Tibial artery (tissue), 4 donors: ENCODE data around the gene ZBTB40.

Experiments used
- DNase-seq, 2 donors: peaks; one replicate each; pipeline ENCODE4 v3.0.0-alpha.2; 2019
- H3K27ac ChIP-seq, 2 donors: fragments of 200-600 bp; sonication (generic) in 1 of 2; 1 replicate in 1 of 2; 2 replicates in 1 of 2; pipeline ENCODE4 v1.5.1; 2018 to 2019; ENCODE audit warnings: mild to moderate bottlenecking in 1 of 2
- H3K27me3 ChIP-seq, 2 donors: fragments of 200-600 bp; sonication (generic) in 1 of 2; one replicate each; pipeline versions ENCODE4 v1.5.1 to v1.6.0; 2016 to 2019
- H3K36me3 ChIP-seq, 3 donors: fragments of 200-600 bp; sonication (generic) in 2 of 3; one replicate each; pipeline ENCODE4 v1.5.1; 2016 to 2019; ENCODE audit warnings: mild to moderate bottlenecking in 2 of 3
- H3K4me1 ChIP-seq, 4 donors: fragments of 200-600 bp; sonication (generic) in 2 of 4; 1 replicate in 3 of 4; 2 replicates in 1 of 4; pipeline ENCODE4 v1.5.1; 2016 to 2019
- H3K4me3 ChIP-seq, 2 donors: fragments of 200-600 bp; sonication (generic) in 1 of 2; 1 replicate in 1 of 2; 2 replicates in 1 of 2; pipeline ENCODE4 v1.5.1; 2018 to 2019; ENCODE audit warnings: mild to moderate bottlenecking in 2 of 2
- H3K9me3 ChIP-seq, 3 donors: fragments of 200-600 bp; sonication (generic) in 1 of 3; one replicate each; pipeline ENCODE4 v1.5.1; 2016 to 2019
- intact Hi-C: fragments of 100-400 bp; cut with DNase I; formaldehyde crosslinking; loops from one replicate; pipeline ENCODE4 v1.15.0; 2023; ENCODE audit warnings: low total_unique reads
- TF ChIP-seq, protein P1 (sequence below), 2 experiments: fragments of 200-600 bp in 1 of 2; fragments of 450-650 bp in 1 of 2; IDR thresholded peaks; one replicate each; pipeline ENCODE4 v1.5.1; 2017 to 2019; ENCODE audit warnings: antibody characterized with exemption in 2 of 2, mild to moderate bottlenecking in 1 of 2, moderate library complexity in 1 of 2

Gene ZBTB40

DNA sequence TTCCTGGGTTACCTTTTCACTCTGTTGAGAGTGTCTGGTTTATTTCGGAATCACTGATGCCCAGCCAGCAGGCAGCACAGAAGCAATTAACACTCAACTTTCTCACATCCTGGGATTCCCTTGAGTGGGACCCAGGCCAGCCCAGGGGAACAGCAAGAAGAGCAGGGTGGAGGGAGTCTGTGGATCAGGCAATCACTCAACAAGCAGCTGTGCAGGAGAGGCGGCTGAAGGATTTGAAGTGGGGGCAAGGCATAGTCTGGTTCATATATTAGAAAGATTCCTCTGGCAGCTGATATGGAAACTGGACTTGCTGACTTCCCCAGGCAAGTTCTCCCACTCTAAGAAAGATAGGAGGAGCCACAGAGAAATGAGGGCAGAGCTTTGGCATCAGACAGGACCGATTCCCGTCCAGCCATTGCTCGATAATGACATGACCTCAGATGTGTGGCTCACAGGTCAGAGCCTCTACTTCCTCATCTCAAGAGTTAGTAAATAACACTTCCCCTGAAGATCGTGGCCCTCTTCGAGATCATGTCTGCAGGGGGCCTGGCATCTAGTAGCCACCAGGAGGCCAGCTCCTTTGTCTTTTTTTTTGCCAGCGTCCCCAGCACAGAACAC is 124.0 kb downstream of the ZBTB40 start:
- no peak overlapping the region for H3K27ac ChIP-seq
- no peaks in the 10 kb centered on the region for H3K9me3 ChIP-seq
- no peaks in the 10 kb centered on the region for H3K36me3 ChIP-seq
- H3K4me3 ChIP-seq: no peak overlapping the region
- intact Hi-C loops: no loop called here
- no peak for DNase-seq
- no peaks in the 10 kb centered on the region for H3K4me1 ChIP-seq
- H3K27me3 ChIP-seq: peaks cover 0 to 44% of the 10 kb centered on the region in 2 donors
- TF ChIP-seq, protein P1, sequence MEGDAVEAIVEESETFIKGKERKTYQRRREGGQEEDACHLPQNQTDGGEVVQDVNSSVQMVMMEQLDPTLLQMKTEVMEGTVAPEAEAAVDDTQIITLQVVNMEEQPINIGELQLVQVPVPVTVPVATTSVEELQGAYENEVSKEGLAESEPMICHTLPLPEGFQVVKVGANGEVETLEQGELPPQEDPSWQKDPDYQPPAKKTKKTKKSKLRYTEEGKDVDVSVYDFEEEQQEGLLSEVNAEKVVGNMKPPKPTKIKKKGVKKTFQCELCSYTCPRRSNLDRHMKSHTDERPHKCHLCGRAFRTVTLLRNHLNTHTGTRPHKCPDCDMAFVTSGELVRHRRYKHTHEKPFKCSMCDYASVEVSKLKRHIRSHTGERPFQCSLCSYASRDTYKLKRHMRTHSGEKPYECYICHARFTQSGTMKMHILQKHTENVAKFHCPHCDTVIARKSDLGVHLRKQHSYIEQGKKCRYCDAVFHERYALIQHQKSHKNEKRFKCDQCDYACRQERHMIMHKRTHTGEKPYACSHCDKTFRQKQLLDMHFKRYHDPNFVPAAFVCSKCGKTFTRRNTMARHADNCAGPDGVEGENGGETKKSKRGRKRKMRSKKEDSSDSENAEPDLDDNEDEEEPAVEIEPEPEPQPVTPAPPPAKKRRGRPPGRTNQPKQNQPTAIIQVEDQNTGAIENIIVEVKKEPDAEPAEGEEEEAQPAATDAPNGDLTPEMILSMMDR (IDR thresholded peaks at IDR 0.05): no peak

DNA sequence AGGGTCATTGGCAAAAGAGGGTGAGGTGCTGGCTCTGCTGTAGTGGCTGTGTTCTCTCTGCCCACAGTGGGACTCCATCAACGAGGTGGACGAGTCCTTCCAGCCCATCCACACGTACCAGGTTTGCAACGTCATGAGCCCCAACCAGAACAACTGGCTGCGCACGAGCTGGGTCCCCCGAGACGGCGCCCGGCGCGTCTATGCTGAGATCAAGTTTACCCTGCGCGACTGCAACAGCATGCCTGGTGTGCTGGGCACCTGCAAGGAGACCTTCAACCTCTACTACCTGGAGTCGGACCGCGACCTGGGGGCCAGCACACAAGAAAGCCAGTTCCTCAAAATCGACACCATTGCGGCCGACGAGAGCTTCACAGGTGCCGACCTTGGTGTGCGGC is 124.5 kb downstream of the ZBTB40 start:
- TF ChIP-seq, protein P1 (IDR thresholded peaks at IDR 0.05): no peak
- intact Hi-C loops: no loop called here
- H3K4me1 ChIP-seq: no peaks in the 10 kb centered on the region
- no peaks in the 10 kb centered on the region for H3K9me3 ChIP-seq
- no peaks in the 10 kb centered on the region for H3K36me3 ChIP-seq
- no peak overlapping the region for H3K4me3 ChIP-seq
- no peak for DNase-seq
- H3K27me3 ChIP-seq: peaks cover 0 to 39% of the 10 kb centered on the region in 2 donors
- no peak overlapping the region for H3K27ac ChIP-seq

DNA sequence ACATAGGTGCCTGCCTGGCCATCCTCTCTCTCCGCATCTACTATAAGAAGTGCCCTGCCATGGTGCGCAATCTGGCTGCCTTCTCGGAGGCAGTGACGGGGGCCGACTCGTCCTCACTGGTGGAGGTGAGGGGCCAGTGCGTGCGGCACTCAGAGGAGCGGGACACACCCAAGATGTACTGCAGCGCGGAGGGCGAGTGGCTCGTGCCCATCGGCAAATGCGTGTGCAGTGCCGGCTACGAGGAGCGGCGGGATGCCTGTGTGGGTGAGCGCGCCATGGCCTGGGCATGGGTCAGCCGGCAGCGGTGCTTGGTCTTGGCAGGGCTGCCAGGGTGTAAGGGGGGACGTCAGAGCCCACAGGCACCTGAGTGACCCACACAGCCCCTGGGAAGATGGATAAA is 125.0 kb downstream of the ZBTB40 start:
- no peaks in the 10 kb centered on the region for H3K36me3 ChIP-seq
- no peak for DNase-seq
- H3K4me3 ChIP-seq: no peak overlapping the region
- H3K27ac ChIP-seq: no peak overlapping the region
- TF ChIP-seq, protein P1 (IDR thresholded peaks at IDR 0.05): no peak
- H3K27me3 ChIP-seq: peaks cover 0 to 34% of the 10 kb centered on the region in 2 donors
- H3K9me3 ChIP-seq: no peaks in the 10 kb centered on the region
- no peaks in the 10 kb centered on the region for H3K4me1 ChIP-seq
- intact Hi-C loops: no loop called here

DNA sequence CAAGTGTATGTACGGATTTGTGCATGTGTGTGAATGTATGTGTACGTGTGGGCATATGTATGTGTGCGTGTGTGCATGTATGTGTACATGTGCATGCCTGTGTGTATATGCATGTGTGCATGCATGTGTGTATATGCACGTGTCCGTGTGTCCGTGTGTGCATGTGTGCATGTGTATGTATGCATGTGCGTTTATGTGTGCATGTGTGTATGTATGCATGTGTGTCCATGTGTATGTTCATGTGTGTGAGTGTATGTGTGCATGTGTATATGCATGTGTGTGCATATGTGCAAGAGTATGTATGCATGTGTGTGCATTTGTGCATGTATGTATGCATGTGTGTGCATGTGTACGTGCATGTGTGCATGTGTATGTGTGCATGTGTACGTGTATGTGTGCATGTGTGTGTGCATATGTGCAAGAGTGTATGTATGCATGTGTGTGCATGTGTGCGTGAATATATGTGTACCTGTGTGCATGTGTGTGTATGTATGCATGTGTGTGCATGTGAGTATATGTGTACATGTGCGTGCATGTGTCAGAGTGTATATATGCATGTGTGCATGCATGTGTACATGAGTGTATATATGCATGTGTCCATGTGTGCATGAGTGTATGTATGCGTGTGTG is 127.2 kb downstream of the ZBTB40 start:
- DNase-seq: no peak

DNA sequence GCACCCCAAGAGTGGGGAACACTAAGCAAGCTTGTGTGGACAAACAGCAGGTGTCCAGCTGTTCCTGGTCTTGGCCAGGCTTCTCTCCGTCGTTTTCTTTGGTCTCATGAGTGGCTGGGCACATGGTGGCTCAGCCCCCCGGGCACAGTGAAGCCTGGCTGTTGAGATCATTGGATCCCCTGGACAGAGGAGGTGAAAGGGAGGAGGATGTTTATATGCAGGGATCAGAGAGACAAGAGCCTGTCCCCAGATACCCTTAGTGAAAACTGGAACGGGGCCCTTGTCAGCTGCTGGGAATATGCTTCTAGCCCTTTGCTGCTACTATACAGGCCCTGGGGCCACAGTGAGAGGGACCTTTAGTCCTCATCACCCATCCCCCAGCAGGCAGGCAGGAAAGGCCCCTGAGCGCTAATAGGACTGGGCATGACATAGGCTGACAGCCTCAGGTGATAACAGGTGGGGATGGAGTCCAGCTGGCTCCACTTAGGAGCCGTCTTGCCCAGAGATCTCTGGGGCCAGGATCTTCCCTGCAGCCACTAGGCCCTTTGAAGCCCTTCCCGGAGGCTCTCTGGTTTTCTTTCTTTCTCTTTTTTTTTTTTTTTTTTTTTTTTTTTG is 128.0 kb downstream of the ZBTB40 start:
- no peaks in the 10 kb centered on the region for H3K36me3 ChIP-seq
- H3K9me3 ChIP-seq: no peaks in the 10 kb centered on the region
- H3K4me3 ChIP-seq: no peak overlapping the region
- TF ChIP-seq, protein P1 (IDR thresholded peaks at IDR 0.05): no peak
- H3K27ac ChIP-seq: no peak overlapping the region
- H3K4me1 ChIP-seq: no peaks in the 10 kb centered on the region
- DNase-seq: no peak
- intact Hi-C loops: no loop called here
- H3K27me3 ChIP-seq: peaks cover 0 to 21% of the 10 kb centered on the region in 2 donors

More for the DNA sequence above, 127.2 kb downstream of the ZBTB40 start:
- H3K27ac ChIP-seq: no peak overlapping the region
- H3K36me3 ChIP-seq: no peaks in the 10 kb centered on the region
- intact Hi-C loops: no loop called here
- peaks cover 0 to 20% of the 10 kb centered on the region in 2 donors for H3K27me3 ChIP-seq
- no peaks in the 10 kb centered on the region for H3K4me1 ChIP-seq
- no peaks in the 10 kb centered on the region for H3K9me3 ChIP-seq
- TF ChIP-seq, protein P1 (IDR thresholded peaks at IDR 0.05): no peak
- H3K4me3 ChIP-seq: no peak overlapping the region
